Ishikawa (cell line): ENCODE measurements around the gene TBPL1.
A peak's percentile ranks its signal among the peaks of the same experiment; 100 is the strongest.

Source experiments
- CEBPB ChIP-seq: IDR thresholded peaks from 2 replicates; pipeline ENCODE4 v1.6.1; 2012
- CREB1 ChIP-seq: IDR thresholded peaks from 2 replicates; pipeline ENCODE4 v1.6.1; 2012; ENCODE audit warnings: low read depth
- EGR1 ChIP-seq: IDR thresholded peaks from 2 replicates; pipeline ENCODE4 v1.6.1; 2012
- EP300 ChIP-seq: IDR thresholded peaks from 2 replicates; pipeline ENCODE4 v1.6.1; 2012; ENCODE audit warnings: borderline replicate concordance
- FOXM1 ChIP-seq: IDR thresholded peaks from 2 replicates; pipeline ENCODE4 v1.6.1; 2012; ENCODE audit warnings: low read depth, borderline replicate concordance
- NFIC ChIP-seq: IDR thresholded peaks from 2 replicates; pipeline ENCODE4 v1.6.1; 2012
- RAD21 ChIP-seq: IDR thresholded peaks from 2 replicates; pipeline ENCODE4 v1.6.1; 2012; ENCODE audit warnings: low read depth
- REST ChIP-seq: IDR thresholded peaks from 2 replicates; pipeline ENCODE4 v1.6.1; 2012; ENCODE audit warnings: low read depth, mild to moderate bottlenecking
- TAF1 ChIP-seq: IDR thresholded peaks from 2 replicates; pipeline ENCODE4 v1.6.1; 2012; ENCODE audit warnings: low read depth, mild to moderate bottlenecking
- TCF12 ChIP-seq: IDR thresholded peaks from 2 replicates; pipeline ENCODE4 v1.6.1; 2012; ENCODE audit warnings: low read depth
- TEAD4 ChIP-seq: IDR thresholded peaks from 2 replicates; pipeline ENCODE4 v1.6.1; 2012
- USF1 ChIP-seq: IDR thresholded peaks from 2 replicates; pipeline ENCODE4 v1.6.1; 2012
- YY1 ChIP-seq: IDR thresholded peaks from 2 replicates; pipeline ENCODE4 v1.6.1; 2012; ENCODE audit warnings: low read depth
- ZBTB7A ChIP-seq: IDR thresholded peaks from 2 replicates; pipeline ENCODE4 v1.6.1; 2012; ENCODE audit warnings: low read depth
- TF ChIP-seq, protein P1 (sequence below): IDR thresholded peaks from 2 replicates; pipeline ENCODE4 v1.6.1; 2012

The TBPL1 gene

DNA sequence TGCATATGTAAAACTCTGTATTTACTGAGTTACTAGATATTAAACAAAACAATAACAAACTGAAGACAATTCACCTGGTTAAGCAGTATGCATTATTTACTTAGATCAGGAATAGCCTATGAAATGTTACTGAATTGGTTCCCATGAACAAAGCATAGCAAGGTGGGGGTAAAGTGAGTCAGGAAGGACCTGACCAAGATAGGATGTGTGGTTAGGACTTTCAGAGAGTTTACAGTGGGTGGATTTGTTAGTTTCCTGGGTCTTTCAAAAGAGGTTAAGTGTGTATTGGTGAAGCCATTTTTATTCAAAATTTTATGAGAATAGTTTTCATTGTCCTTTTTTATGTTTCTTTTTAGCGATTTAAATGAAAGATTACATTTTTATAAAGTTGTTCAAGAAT is 32.9 kb downstream of the TBPL1 start:
- TF ChIP-seq CEBPB: no peak
- no peak for TF ChIP-seq NFIC
- TF ChIP-seq TEAD4: no peak
- no peak for TF ChIP-seq FOXM1
- no peak for TF ChIP-seq ZBTB7A
- TF ChIP-seq RAD21: no peak
- no peak for TF ChIP-seq CREB1

DNA sequence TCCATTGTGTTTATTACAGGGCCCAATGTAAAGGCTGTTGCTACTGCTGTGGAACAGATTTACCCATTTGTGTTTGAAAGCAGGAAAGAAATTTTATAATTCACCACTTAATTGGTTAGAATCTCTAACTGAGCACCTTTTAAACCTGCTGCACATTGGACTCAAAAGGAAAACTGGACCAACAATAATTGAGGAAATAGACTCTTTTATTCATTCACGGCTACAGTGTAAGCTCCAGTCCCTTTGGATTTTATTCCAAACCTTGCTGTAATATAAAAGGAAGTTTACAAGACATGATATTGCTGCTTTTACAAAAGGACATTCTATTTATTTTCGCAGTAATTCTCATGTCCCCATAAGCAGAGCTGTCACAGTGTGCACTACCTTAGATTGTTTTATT is 33.9 kb downstream of the TBPL1 start:
- TF ChIP-seq TEAD4: no peak
- no peak for TF ChIP-seq USF1
- TF ChIP-seq, protein P1, sequence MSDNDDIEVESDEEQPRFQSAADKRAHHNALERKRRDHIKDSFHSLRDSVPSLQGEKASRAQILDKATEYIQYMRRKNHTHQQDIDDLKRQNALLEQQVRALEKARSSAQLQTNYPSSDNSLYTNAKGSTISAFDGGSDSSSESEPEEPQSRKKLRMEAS: no peak
- no peak for TF ChIP-seq YY1
- TF ChIP-seq ZBTB7A: no peak

- no peak for TF ChIP-seq CEBPB
- TF ChIP-seq EP300: no peak
- TF ChIP-seq USF1: no peak
- no peak for TF ChIP-seq RAD21
- no peak for TF ChIP-seq EGR1
Observed at GRCh38 chr6:133989525-133989924, 36.5 kb downstream of the TBPL1 start.

GRCh38 chr6:133990321-133990720 is 37.3 kb downstream of the TBPL1 start:
- TF ChIP-seq, protein P1: no peak
- no peak for TF ChIP-seq TEAD4
- no peak for TF ChIP-seq EGR1
- no peak for TF ChIP-seq USF1
- no peak for TF ChIP-seq EP300
- no peak for TF ChIP-seq TAF1
- TF ChIP-seq NFIC: no peak
- TF ChIP-seq TCF12: no peak
- no peak for TF ChIP-seq YY1
- no peak for TF ChIP-seq CEBPB
- no peak for TF ChIP-seq ZBTB7A
- TF ChIP-seq CREB1: no peak
- no peak for TF ChIP-seq REST
- TF ChIP-seq FOXM1: no peak
- TF ChIP-seq RAD21: no peak

GRCh38 chr6:133991096-133991593 is 38.1 kb downstream of the TBPL1 start:
- TF ChIP-seq CREB1 (no peak), YY1 (no peak), USF1 (no peak), TEAD4 (0 out of 2 replicates have a peak, but pooled peaks have one; percentile 6), REST (no peak), CEBPB (no peak), FOXM1 (0 out of 2 replicates have a peak, but pooled peaks have one; percentile 26), NFIC (peak; percentile 74), TCF12 (peak; percentile 24; the same call in 1 of the 2 replicates), ZBTB7A (no peak), EP300 (no peak), TAF1 (no peak), EGR1 (no peak), RAD21 (0 out of 2 replicates have a peak, but pooled peaks have one; percentile 3)
- TF ChIP-seq, protein P1: no peak
